HG02943 (cell line): Measurements from ENCODE around the gene CMKLR1.

Source experiments
- ATAC-seq: cut with Tn5 transposase; IDR thresholded peaks from one replicate; pipeline ENCODE4 v1.9.1; 2021; ENCODE audit warnings: mild to moderate bottlenecking, low read depth, moderate library complexity; ENCODE audit not compliant: unreplicated experiment

Gene CMKLR1

GRCh38 chr12:108239378-108239777 lies 99.7 kb downstream of the CMKLR1 start:
- ATAC-seq = no peak

GRCh38 chr12:108238474-108238873 lies 100.6 kb downstream of the CMKLR1 start:
- ATAC-seq = no peak
